Hepatocyte (in vitro differentiated cells): ENCODE measurements around the gene FLT4. TPM values are rescaled to one million over a fixed set of nuclear protein-coding genes. Genes with fewer than 3 reads are reported as not detected.

ENCODE experiments used
- DNase-seq: peaks from one replicate; pipeline ENCODE4 v3.0.0-alpha.2; 2016; ENCODE audit warnings: low spot score
- H2AFZ ChIP-seq: fragments of 200-600 bp; sonication (generic); 2 replicates; pipeline ENCODE4 v1.6.0; 2016; ENCODE audit warnings: antibody characterized with exemption, mild to moderate bottlenecking
- H3K27ac ChIP-seq: fragments of 200-600 bp; sonication (generic); 2 replicates; pipeline ENCODE4 v1.5.1; 2016; ENCODE audit warnings: mild to moderate bottlenecking
- H3K27me3 ChIP-seq: fragments of 200-600 bp; sonication (generic); 2 replicates; pipeline ENCODE4 v1.6.1; 2016
- H3K36me3 ChIP-seq: fragments of 200-600 bp; sonication (generic); replicated peaks from 2 replicates; pipeline ENCODE4 v1.5.1; 2016; ENCODE audit warnings: low read depth; ENCODE audit not compliant: insufficient read depth
- H3K4me1 ChIP-seq: fragments of 200-600 bp; sonication (generic); 2 replicates; pipeline ENCODE4 v1.5.1; 2016; ENCODE audit warnings: mild to moderate bottlenecking, moderate library complexity; ENCODE audit not compliant: insufficient read depth
- H3K4me2 ChIP-seq: fragments of 200-600 bp; sonication (generic); 2 replicates; pipeline ENCODE4 v1.6.0; 2016
- H3K4me3 ChIP-seq: fragments of 200-600 bp; sonication (generic); 2 replicates; pipeline ENCODE4 v1.5.1; 2016; ENCODE audit warnings: mild to moderate bottlenecking
- H3K79me2 ChIP-seq: fragments of 200-600 bp; sonication (generic); 2 replicates; pipeline ENCODE4 v1.6.0; 2017; ENCODE audit warnings: mild to moderate bottlenecking
- H3K9me2 ChIP-seq: fragments of 200-600 bp; sonication (generic); replicated peaks from 2 replicates; pipeline ENCODE4 v1.6.0; 2017; ENCODE audit warnings: mild to moderate bottlenecking; ENCODE audit not compliant: insufficient read depth
- H3K9me3 ChIP-seq: fragments of 200-600 bp; sonication (generic); 2 replicates; pipeline ENCODE4 v1.5.1; 2016; ENCODE audit warnings: low read depth, mild to moderate bottlenecking
- H4K20me1 ChIP-seq: fragments of 200-600 bp; sonication (generic); 2 replicates; pipeline ENCODE4 v1.6.0; 2016; ENCODE audit warnings: mild to moderate bottlenecking; ENCODE audit not compliant: insufficient read depth, poor library complexity, severe bottlenecking
- CTCF ChIP-seq: fragments of 200-600 bp; sonication (generic); IDR thresholded peaks from 2 replicates; pipeline ENCODE4 v1.5.1; 2016; ENCODE audit warnings: antibody characterized with exemption, mild to moderate bottlenecking; ENCODE audit not compliant: poor library complexity
- EZH2 ChIP-seq: fragments of 200-600 bp; sonication (generic); IDR thresholded peaks from 2 replicates; pipeline ENCODE4 v1.6.1; 2016; ENCODE audit warnings: antibody characterized with exemption, mild to moderate bottlenecking, borderline replicate concordance
- EZH2phosphoT487 ChIP-seq: fragments of 200-600 bp; sonication (generic); IDR thresholded peaks from one replicate; pipeline ENCODE4 v1.6.1; 2018; ENCODE audit warnings: antibody characterized with exemption, mild to moderate bottlenecking, low read depth, moderate library complexity; ENCODE audit not compliant: unreplicated experiment, severe bottlenecking
- WGBS: methylation state at CpG from one replicate; pipeline ENCODE4 v1.1.6; 2016; ENCODE audit warnings: low lambda C conversion rate; ENCODE audit errors: missing lambda C conversion rate; 5-methylcytosine and 5-hydroxymethylcytosine counted together
- polyA plus RNA-seq: library from polyadenylated mRNA; unstranded; fragments of >200 nt; fragmentation: Nextera tagmentation; extraction: Ambion mirVana; gene quantifications from 2 replicates; pipeline ENCODE4 v1.2.1, GENCODE V29; 2016
- total RNA-seq: library from RNA; depleted of rRNA; stranded (reverse); fragments of >200 nt; gene quantifications from 2 replicates; pipeline ENCODE4 v1.2.3, GENCODE V29; 2014

Gene FLT4
- total and polyA plus RNA-seq, 2 experiments from 2014 or later, result 0.83 to 0.90 TPM

GRCh38 chr5:180623844-180624243 is 25.6 kb downstream of the FLT4 start:
- no peaks in the 10 kb centered on the region for H3K79me2 ChIP-seq
- no peak overlapping the region for H3K4me2 ChIP-seq
- H3K9me2 ChIP-seq, result no peaks in the 10 kb centered on the region
- H3K27me3 ChIP-seq, result peaks cover 6% of the 10 kb centered on the region
- no peaks in the 10 kb centered on the region for H4K20me1 ChIP-seq
- no peaks in the 10 kb centered on the region for H3K4me1 ChIP-seq
- no peaks in the 10 kb centered on the region for H3K9me3 ChIP-seq
- H3K4me3 ChIP-seq, result no peak overlapping the region
- DNase-seq, result no peak
- H2AFZ ChIP-seq, result no peak overlapping the region
- H3K36me3 ChIP-seq, result no peaks in the 10 kb centered on the region
- TF ChIP-seq CTCF (no peak), EZH2phosphoT487 (no peak), EZH2 (no peak)
- 94% methylated on average over 14 of the region's 15 CpGs for WGBS
- no peak overlapping the region for H3K27ac ChIP-seq

GRCh38 chr5:180623411-180623834 is 26.0 kb downstream of the FLT4 start:
- Histone ChIP-seq H3K36me3 (no peaks in the 10 kb centered on the region), H3K79me2 (no peaks in the 10 kb centered on the region), H3K27me3 (peaks cover 10% of the 10 kb centered on the region), H3K4me1 (no peaks in the 10 kb centered on the region), H3K9me2 (no peaks in the 10 kb centered on the region), H3K9me3 (no peaks in the 10 kb centered on the region), H3K4me3 (no peak overlapping the region), H3K4me2 (no peak overlapping the region), H3K27ac (no peak overlapping the region), H4K20me1 (no peaks in the 10 kb centered on the region), H2AFZ (no peak overlapping the region)
- TF ChIP-seq EZH2phosphoT487 (no peak), CTCF (no peak), EZH2 (no peak)
- 96% methylated on average over 10 of the region's 10 CpGs for WGBS
- no peak for DNase-seq

- no peaks in the 10 kb centered on the region for H3K36me3 ChIP-seq
- H3K4me2 ChIP-seq, result no peak overlapping the region
- no peaks in the 10 kb centered on the region for H3K9me2 ChIP-seq
- no peaks in the 10 kb centered on the region for H3K79me2 ChIP-seq
- H4K20me1 ChIP-seq, result no peaks in the 10 kb centered on the region
- no peak overlapping the region for H3K4me3 ChIP-seq
- no peak for DNase-seq
- no peak overlapping the region for H2AFZ ChIP-seq
- no peak overlapping the region for H3K27ac ChIP-seq
- no peaks in the 10 kb centered on the region for H3K9me3 ChIP-seq
- TF ChIP-seq CTCF, result no peak
- no peak for TF ChIP-seq EZH2phosphoT487
- TF ChIP-seq EZH2, result no peak
- no peaks in the 10 kb centered on the region for H3K4me1 ChIP-seq
- 89% methylated on average over 6 of the region's 6 CpGs for WGBS
- peaks cover 13% of the 10 kb centered on the region for H3K27me3 ChIP-seq
These were observed 26.5 kb downstream of the FLT4 start for GRCh38 chr5:180622910-180623309.

- Histone ChIP-seq H3K4me2 (no peak overlapping the region), H3K4me3 (no peak overlapping the region), H3K9me2 (no peaks in the 10 kb centered on the region), H3K36me3 (no peaks in the 10 kb centered on the region), H3K27ac (no peak overlapping the region), H4K20me1 (no peaks in the 10 kb centered on the region), H3K79me2 (no peaks in the 10 kb centered on the region), H3K4me1 (no peaks in the 10 kb centered on the region), H2AFZ (no peak overlapping the region), H3K27me3 (peaks cover 13% of the 10 kb centered on the region), H3K9me3 (no peaks in the 10 kb centered on the region)
- 96% methylated on average over 24 of the region's 32 CpGs for WGBS
- no peak for DNase-seq
- no peak for TF ChIP-seq CTCF
- TF ChIP-seq EZH2, result no peak
- no peak for TF ChIP-seq EZH2phosphoT487
These were observed 28.1 kb downstream of the FLT4 start for GRCh38 chr5:180621311-180621710.
